Omental fat pad (tissue), 4 donors: ENCODE measurements around the gene SH2D3A. TPM values are rescaled to one million over a fixed set of nuclear protein-coding genes. Genes with fewer than 3 reads are reported as not detected.

ENCODE experiments used
- ATAC-seq: fragments of 150-250 bp; one replicate; pipeline ENCODE4 v1.9.1; 2016; ENCODE audit warnings: mild to moderate bottlenecking, moderate library complexity; ENCODE audit not compliant: low FRiP score
- DNase-seq: peaks from one replicate; pipeline ENCODE4 v3.0.0-alpha.2; 2019; ENCODE audit warnings: low spot score
- total RNA-seq, 4 donors: library from RNA; depleted of rRNA; stranded (reverse); fragments of >200 nt; gene quantifications; one replicate each; pipeline ENCODE4 v1.1.0, GENCODE V29; 2016
- TF ChIP-seq, protein P1 (sequence below), 3 donors: fragments of 450-650 bp; IDR thresholded peaks; one replicate each; pipeline ENCODE4 v1.5.1; 2016 to 2017; ENCODE audit warnings: antibody characterized with exemption in 3 of 3, mild to moderate bottlenecking in 3 of 3, moderate library complexity in 2 of 3

The SH2D3A gene
- total RNA-seq, 4 donors from 2014 or later, result 1.3 to 3.4 (median 2.0) TPM; not detected in 1

GRCh38 chr19:6723108-6723618 is 44.1 kb downstream of the SH2D3A start:
- ATAC-seq (peak; percentile 4), DNase-seq (peak; percentile 57)
- TF ChIP-seq, protein P1, sequence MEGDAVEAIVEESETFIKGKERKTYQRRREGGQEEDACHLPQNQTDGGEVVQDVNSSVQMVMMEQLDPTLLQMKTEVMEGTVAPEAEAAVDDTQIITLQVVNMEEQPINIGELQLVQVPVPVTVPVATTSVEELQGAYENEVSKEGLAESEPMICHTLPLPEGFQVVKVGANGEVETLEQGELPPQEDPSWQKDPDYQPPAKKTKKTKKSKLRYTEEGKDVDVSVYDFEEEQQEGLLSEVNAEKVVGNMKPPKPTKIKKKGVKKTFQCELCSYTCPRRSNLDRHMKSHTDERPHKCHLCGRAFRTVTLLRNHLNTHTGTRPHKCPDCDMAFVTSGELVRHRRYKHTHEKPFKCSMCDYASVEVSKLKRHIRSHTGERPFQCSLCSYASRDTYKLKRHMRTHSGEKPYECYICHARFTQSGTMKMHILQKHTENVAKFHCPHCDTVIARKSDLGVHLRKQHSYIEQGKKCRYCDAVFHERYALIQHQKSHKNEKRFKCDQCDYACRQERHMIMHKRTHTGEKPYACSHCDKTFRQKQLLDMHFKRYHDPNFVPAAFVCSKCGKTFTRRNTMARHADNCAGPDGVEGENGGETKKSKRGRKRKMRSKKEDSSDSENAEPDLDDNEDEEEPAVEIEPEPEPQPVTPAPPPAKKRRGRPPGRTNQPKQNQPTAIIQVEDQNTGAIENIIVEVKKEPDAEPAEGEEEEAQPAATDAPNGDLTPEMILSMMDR (IDR thresholded peaks at IDR 0.05), result no peak

- ATAC-seq (no peak), DNase-seq (no peak)
- TF ChIP-seq, protein P1 (IDR thresholded peaks at IDR 0.05), result no peak
These were observed 45.5 kb downstream of the SH2D3A start for GRCh38 chr19:6721773-6722172.

DNA sequence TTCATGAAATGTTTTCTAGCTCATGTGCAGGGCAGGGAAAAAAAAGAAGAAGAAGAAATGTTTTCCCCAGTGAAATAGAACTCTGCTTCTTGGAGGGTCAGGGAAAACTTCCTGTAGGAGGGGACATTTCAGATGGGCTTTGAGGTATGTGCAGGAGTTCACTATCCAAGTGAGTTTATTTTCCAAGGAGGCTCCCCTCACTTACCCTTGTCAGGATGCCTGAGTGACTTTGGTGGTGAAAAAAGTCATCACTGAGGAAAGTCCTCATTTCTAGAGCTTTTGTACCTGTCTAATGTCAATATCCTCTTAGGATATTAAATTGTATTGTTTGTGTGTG is 46.1 kb downstream of the SH2D3A start:
- ATAC-seq, result no peak
- TF ChIP-seq, protein P1 (IDR thresholded peaks at IDR 0.05), result no peak

GRCh38 chr19:6720369-6721137 is 46.7 kb downstream of the SH2D3A start, which contains the start of gene C3:
Gene C3, minus strand, starts transcription at chr19:6720650. Its CDS starts 61 bp downstream, at chr19:6720589.
- peak; percentile 47 for DNase-seq

More for the DNA sequence above, 46.1 kb downstream of the SH2D3A start:
- no peak for DNase-seq

GRCh38 chr19:6719992-6720368 is 47.3 kb downstream of the SH2D3A start:
- DNase-seq (no peak), ATAC-seq (no peak)
- TF ChIP-seq, protein P1 (IDR thresholded peaks at IDR 0.05), result no peak

More at GRCh38 chr19:6720369-6721137, 46.7 kb downstream of the SH2D3A start, which contains the start of gene C3:
- peak; percentile 72 for ATAC-seq
- TF ChIP-seq, protein P1 (IDR thresholded peaks at IDR 0.05), result no peak

- TF ChIP-seq, protein P1 (IDR thresholded peaks at IDR 0.05), result no peak
- ATAC-seq, result no peak
- no peak for DNase-seq
These were observed 47.7 kb downstream of the SH2D3A start for GRCh38 chr19:6719540-6719861.
